ENCODE data around the gene MB21D2.

MB21D2 gene

GRCh38 chr3:192890347-192891335, 27.0 kb downstream of the MB21D2 start:
- DNase-seq (ENCODE audit: low spot score) = no peak

GRCh38 chr3:192889679-192890078, 28.0 kb downstream of the MB21D2 start:
- DNase-seq (ENCODE audit: low spot score) = no peak

- no peak for DNase-seq (ENCODE audit: low spot score)
Observed at GRCh38 chr3:192888190-192888589, 29.5 kb downstream of the MB21D2 start.

- no peak for DNase-seq (ENCODE audit: low spot score)
Observed at GRCh38 chr3:192887701-192888100, 30.0 kb downstream of the MB21D2 start.

DNA sequence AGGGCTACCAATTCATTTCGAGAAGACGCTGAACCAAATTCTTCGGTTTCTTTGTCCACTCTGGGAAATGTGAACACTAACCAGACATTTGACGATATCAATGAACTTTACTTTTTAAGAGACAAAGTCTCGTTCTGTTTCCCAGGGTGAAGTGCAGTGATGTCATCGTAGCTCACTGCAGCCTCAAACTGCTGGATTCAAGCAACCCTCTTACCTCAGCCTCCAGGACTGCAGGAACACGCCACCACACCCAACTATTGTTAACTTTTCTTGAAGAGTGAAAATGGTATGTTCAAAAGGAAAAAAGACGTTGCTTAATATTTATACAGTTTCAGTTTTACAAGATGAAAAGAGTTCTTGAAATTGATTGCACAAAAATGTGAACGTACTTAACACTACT, 30.6 kb downstream of the MB21D2 start:
- no peak for DNase-seq (ENCODE audit: low spot score)

GRCh38 chr3:192884777-192885773, 32.6 kb downstream of the MB21D2 start:
- DNase-seq (ENCODE audit: low spot score) = no peak

GRCh38 chr3:192883512-192883911, 34.1 kb downstream of the MB21D2 start:
- DNase-seq (ENCODE audit: low spot score) = no peak

DNA sequence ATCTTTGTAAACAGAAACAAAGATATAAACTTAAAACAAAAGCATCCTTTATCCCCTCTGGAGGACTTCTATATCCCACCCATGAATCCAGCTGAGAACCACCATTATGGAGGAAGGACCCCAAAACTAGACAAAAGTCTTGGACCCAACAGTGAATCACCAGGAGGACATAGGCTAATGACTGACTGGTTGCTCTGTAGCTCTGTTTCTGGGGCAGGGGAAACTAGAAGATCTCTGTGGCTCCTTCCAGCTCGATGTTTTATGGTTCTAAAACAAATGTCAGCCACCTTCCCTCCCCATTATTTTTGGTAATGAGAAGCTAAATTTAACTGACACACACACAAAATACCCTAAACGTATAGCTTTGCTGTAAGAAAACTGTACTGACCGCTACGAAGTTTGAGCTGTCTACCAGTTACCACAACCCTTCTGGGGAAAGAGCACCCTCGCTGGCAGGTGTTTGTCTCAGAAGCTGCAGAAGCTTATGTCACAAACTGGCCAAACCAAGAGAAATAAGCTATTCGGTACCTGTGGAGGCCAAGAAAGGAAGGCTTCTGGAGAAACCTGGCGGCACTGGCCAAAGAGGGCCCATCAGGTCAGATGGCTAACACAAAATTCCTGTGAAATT, 36.4 kb downstream of the MB21D2 start:
- no peak for DNase-seq (ENCODE audit: low spot score)

- DNase-seq (ENCODE audit: low spot score) = no peak
Observed at GRCh38 chr3:192880313-192880712, 37.3 kb downstream of the MB21D2 start.

DNA sequence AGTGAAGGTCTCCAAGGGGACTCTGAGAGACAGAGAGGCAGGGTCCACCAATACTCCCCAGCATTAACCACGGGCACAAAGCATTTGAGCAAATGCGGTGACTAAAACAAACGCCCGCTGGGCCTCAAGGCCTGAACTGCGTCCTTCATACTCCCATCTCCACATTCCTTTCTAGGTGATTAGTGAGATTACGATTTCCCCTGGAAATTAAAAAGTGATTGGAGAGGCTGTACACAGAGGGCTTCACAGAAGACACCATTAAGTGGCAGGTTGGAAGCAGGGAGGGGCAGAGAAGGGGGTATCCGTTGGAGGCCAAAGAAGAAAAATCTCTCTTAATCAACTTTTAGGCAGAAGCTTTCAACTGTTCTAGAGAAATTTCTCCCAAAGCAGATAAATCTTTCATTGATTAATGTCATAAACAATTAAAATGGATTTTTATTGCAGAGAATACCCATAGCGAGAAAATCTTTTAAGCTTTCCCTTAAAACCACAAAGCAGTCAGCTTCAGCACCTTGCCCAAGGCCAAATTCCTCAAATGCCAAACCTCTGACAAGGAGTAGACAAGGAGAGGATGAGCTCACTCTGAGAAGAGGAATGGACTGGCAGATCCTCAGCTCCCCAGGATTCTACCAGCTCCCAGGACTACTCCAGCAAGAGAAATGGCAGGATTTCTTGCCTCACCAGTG, 38.2 kb downstream of the MB21D2 start:
- no peak for DNase-seq (ENCODE audit: low spot score)

- DNase-seq (ENCODE audit: low spot score) = no peak
Observed at GRCh38 chr3:192875971-192876565, 41.6 kb downstream of the MB21D2 start.

- no peak for DNase-seq (ENCODE audit: low spot score)
Observed at GRCh38 chr3:192870822-192871221, 46.8 kb downstream of the MB21D2 start.

DNA sequence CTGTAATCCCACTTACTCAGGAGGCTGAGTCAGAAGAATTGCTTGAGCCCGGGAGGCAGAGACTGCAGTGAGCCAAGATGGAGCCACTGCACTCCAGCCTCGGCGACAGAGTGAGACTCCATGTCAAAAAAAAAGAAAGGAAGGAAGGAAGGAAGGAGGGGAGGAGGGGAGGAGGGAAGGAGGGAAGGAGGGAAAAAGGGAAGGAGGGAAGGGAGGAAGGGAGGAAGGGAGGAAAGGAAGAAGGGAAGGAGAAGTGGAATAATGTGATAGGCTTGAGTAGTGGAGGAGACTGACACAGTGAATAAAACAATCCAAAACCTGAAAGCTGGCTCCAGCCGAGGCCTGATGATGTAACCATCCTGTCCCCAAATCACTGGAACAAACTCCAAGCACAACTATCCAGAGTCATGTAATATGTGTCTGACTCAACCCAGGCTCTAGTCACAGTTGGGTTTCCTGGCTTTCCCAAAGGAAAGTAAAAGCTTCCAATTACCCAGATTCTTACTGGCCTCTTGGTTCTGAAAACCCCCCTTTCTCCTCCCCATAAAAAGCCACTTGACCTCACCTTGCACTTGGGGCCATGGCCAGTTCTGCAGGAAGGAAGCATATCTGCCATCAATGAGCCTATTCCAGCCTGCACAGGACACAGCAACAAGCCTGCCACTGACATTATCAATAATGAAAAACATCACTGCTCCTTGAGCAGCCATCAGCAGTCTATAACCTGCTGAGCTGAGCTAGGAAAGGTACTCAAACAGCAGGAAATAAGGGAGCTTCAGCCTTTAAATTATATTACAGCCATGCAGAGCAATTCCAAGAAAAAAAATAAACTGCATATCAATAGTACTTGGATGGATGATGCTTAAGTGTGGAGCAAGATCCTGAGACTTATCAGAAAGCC, 48.3 kb downstream of the MB21D2 start:
- no peak for DNase-seq (ENCODE audit: low spot score)

DNA sequence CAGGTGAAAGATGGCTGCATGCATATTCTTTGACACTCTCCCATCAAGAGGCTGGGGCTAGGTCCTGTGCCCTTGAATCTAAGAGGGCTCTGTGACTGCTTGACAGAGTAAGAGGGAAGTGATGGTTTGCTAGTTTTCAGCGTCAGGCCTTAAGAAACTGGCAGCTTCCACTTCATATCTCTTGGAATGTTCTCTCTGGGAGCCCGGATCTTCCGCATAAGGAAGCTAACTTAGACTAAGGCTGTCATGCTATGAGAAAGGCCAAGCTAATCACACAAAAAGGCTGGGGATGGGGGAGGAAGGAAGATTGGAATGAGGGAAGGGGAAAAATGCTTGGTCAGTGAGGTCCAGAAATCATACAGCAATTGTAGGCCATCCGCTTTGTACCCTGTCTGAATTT, 50.0 kb downstream of the MB21D2 start:
- DNase-seq (ENCODE audit: low spot score) = no peak

DNA sequence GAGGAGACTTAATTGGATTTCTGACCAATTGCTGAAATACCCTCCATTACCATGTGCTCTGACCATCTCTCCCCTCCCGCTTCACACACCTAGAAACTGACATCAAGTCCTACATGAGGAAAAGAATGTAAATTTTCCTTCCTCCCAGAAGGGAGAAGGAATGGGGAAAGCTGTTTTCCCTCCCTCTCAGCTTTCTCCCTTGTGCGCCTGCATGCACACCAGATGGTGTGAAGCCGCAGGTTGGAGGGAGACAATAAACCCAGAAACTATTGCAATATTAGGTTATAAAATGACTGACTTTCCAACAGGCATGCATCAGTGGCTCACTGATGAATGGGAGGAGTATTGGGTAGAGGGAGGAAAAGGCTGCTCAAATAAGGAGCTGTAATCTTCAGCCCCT, 50.9 kb downstream of the MB21D2 start:
- no peak for DNase-seq (ENCODE audit: low spot score)

GRCh38 chr3:192864941-192865340, 52.7 kb downstream of the MB21D2 start:
- DNase-seq (ENCODE audit: low spot score) = no peak

- DNase-seq (ENCODE audit: low spot score) = no peak
Observed at GRCh38 chr3:192863091-192863420, 54.6 kb downstream of the MB21D2 start.

GRCh38 chr3:192862408-192863090, 55.1 kb downstream of the MB21D2 start:
- no peak for DNase-seq (ENCODE audit: low spot score)

DNA sequence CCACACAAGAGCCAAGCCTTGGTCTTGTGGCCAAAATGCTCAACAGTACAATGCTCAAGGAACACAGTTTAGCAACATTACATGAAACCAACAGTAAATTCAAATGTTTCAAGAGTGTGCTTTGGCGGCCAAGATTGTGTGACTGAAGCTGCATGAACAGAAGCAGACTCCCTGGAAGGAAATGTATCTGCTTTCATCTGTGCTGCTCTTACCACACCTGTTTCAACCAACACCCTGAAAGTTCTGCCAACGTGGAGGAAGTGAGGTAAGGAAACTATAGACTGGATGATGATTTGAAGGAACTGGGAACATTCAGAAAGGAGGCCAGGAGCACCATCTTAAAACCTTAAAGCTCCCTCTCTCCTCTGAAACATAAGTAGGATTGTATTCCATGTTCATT, 55.7 kb downstream of the MB21D2 start:
- no peak for DNase-seq (ENCODE audit: low spot score)

DNA sequence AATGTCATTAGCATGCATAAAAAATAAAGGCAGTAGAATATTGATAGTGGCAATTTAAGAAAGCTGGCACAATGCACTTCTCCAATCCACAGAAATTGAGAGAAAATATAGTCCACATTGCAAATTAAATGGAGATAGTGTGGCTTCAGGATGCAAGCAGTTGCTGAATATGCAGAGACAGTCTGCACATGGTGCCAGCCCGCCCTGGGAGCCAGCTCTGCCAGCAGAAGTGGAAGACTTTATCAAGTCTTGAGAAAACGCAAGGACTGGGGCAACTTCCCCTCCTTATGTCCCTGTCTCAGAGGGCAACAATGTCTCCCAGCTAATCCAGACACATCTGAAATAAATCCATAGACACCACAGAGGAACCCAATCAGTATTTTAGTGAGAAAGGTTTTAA, 57.2 kb downstream of the MB21D2 start:
- DNase-seq (ENCODE audit: low spot score) = no peak

All from NAMALWA (cell line).